Tibial nerve (tissue), 4 donors: ENCODE data around the gene AAK1. TPM values are rescaled to one million over a fixed set of nuclear protein-coding genes. Genes with fewer than 3 reads are reported as not detected.

Experiments
- DNase-seq, 2 donors: peaks; one replicate each; pipeline ENCODE4 v3.0.0-alpha.2; 2019; ENCODE audit warnings: low spot score in 2 of 2
- H3K27ac ChIP-seq, 4 donors: fragments of 200-600 bp; sonication (generic) in 3 of 4; one replicate each; pipeline ENCODE4 v1.5.1; 2017 to 2019; ENCODE audit warnings: mild to moderate bottlenecking in 1 of 4
- H3K27me3 ChIP-seq, 2 donors: fragments of 200-600 bp; sonication (generic) in 1 of 2; one replicate each; pipeline versions ENCODE4 v1.5.1 to v1.6.0; 2017 to 2019
- H3K36me3 ChIP-seq, 3 donors: fragments of 200-600 bp; sonication (generic); one replicate each; pipeline ENCODE4 v1.5.1; 2018 to 2019
- H3K4me1 ChIP-seq, 4 donors: fragments of 200-600 bp; sonication (generic) in 3 of 4; one replicate each; pipeline ENCODE4 v1.5.1; 2017 to 2019
- H3K4me3 ChIP-seq, 4 donors: fragments of 200-600 bp; sonication (generic) in 3 of 4; one replicate each; pipeline ENCODE4 v1.5.1; 2017 to 2019; ENCODE audit warnings: mild to moderate bottlenecking in 1 of 4, moderate library complexity in 1 of 4
- H3K9me3 ChIP-seq, 4 donors: fragments of 200-600 bp; sonication (generic) in 3 of 4; one replicate each; pipeline ENCODE4 v1.5.1; 2017 to 2019
- EP300 ChIP-seq, 2 donors: sonication (generic); formaldehyde crosslinking; IDR thresholded peaks; one replicate each; pipeline ENCODE4 v1.6.1; 2017; ENCODE audit warnings: antibody characterized with exemption in 2 of 2, mild to moderate bottlenecking in 1 of 2
- POLR2A ChIP-seq, 2 donors: fragments of 450-650 bp; IDR thresholded peaks; one replicate each; pipeline ENCODE4 v1.6.1; 2017; ENCODE audit warnings: antibody characterized with exemption in 2 of 2, mild to moderate bottlenecking in 2 of 2, moderate library complexity in 2 of 2
- WGBS, 2 donors: methylation state at CpG; one replicate each; pipeline ENCODE4 v1.1.5; 2018; 5-methylcytosine and 5-hydroxymethylcytosine counted together
- total RNA-seq, 4 donors: library from RNA; depleted of rRNA; stranded (reverse); fragments of >200 nt; gene quantifications; one replicate each; pipeline ENCODE4 v1.1.0, GENCODE V29; 2016
- TF ChIP-seq, protein P1 (sequence below), 5 experiments: fragments of 200-600 bp in 3 of 5; fragments of 450-650 bp in 2 of 5; sonication (generic) in 3 of 5; IDR thresholded peaks; one replicate each; pipeline ENCODE4 v1.5.1; 2016 to 2019; ENCODE audit warnings: antibody characterized with exemption in 5 of 5, mild to moderate bottlenecking in 3 of 5, moderate library complexity in 2 of 5

AAK1 gene
- total RNA-seq, 4 donors from 2014 or later, result 29.2 to 70.5 (median 44.5) TPM

DNA sequence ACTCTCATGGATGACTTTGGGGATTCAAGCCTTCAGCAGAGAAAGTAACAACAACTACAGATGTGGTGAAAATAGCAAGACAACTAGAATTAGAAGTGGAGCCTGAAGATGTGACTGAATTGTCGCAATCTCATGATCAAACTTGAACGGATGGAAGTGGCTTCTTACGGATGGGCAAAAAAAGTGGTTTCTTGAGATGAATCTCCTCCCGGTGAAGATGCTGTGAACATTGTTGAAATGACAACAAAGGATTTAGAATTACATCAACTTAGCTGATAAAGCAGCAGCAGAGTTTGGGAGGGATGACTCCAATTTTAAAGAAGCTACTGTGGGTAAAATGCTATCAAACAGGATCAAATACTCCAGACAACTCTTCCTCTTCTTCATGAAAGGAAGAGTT lies 43.1 kb downstream of the AAK1 start:
- 85 to 91% methylated on average over 4 of the region's 4 CpGs for WGBS, 2 donors
- Histone ChIP-seq H3K4me3 (no peak overlapping the region), H3K27me3 (no peaks in the 10 kb centered on the region), H3K9me3 (no peaks in the 10 kb centered on the region), H3K4me1 (peaks cover 0 to 20% (median 0%) of the 10 kb centered on the region in 4 donors), H3K27ac (no peak overlapping the region), H3K36me3 (peaks cover 0 to 6% (median 0%) of the 10 kb centered on the region in 3 donors)
- TF ChIP-seq POLR2A (IDR thresholded peaks at IDR 0.05), result no peak
- TF ChIP-seq, protein P1, sequence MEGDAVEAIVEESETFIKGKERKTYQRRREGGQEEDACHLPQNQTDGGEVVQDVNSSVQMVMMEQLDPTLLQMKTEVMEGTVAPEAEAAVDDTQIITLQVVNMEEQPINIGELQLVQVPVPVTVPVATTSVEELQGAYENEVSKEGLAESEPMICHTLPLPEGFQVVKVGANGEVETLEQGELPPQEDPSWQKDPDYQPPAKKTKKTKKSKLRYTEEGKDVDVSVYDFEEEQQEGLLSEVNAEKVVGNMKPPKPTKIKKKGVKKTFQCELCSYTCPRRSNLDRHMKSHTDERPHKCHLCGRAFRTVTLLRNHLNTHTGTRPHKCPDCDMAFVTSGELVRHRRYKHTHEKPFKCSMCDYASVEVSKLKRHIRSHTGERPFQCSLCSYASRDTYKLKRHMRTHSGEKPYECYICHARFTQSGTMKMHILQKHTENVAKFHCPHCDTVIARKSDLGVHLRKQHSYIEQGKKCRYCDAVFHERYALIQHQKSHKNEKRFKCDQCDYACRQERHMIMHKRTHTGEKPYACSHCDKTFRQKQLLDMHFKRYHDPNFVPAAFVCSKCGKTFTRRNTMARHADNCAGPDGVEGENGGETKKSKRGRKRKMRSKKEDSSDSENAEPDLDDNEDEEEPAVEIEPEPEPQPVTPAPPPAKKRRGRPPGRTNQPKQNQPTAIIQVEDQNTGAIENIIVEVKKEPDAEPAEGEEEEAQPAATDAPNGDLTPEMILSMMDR (IDR thresholded peaks at IDR 0.05), result no peak
- no peak for TF ChIP-seq EP300 (IDR thresholded peaks at IDR 0.05)
- DNase-seq, result no peak

DNA sequence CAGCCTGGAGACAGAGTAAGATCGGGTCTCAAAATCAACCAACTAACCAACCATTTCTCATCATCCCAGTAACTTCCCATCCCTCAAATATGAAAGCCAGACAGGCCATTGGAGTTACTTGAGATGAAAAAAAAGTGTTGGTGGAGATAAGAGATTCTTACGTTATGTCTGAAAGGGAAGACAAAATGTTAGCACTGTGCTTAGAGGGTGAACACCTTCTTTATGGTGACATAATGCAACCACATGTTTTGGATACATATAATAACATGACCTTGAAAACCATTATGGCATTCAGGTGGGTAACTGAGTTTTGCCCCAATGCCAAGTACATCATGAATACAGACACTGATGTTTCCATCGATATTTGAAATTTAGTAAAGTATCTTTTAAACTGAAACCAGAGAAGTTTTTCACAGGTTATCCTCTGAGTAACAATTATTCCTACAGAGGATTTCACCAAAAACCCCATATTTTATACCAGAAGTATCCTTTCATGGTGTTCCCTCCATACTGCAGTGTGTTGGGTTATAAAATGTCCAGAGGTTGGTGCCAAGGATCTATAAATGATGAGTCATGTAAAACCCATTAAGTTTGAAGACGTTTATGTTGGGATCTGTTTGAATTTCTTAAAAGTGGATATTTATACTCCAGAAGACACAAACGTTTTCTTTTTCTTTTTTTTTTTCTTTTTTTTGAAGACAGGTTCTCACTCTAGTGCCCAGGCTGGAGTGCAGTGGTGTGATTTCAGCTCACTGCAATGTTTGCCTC lies 45.5 kb downstream of the AAK1 start:
- 80 to 81% methylated on average over 5 of the region's 5 CpGs for WGBS, 2 donors
- Histone ChIP-seq H3K9me3 (no peaks in the 10 kb centered on the region), H3K27me3 (no peaks in the 10 kb centered on the region), H3K36me3 (peaks cover 0 to 6% (median 0%) of the 10 kb centered on the region in 3 donors), H3K4me1 (peaks cover 0 to 8% (median 0%) of the 10 kb centered on the region in 4 donors), H3K4me3 (no peak overlapping the region), H3K27ac (no peak overlapping the region)
- TF ChIP-seq EP300 (IDR thresholded peaks at IDR 0.05) (no peak), POLR2A (IDR thresholded peaks at IDR 0.05) (no peak)
- DNase-seq, result no peak

DNA sequence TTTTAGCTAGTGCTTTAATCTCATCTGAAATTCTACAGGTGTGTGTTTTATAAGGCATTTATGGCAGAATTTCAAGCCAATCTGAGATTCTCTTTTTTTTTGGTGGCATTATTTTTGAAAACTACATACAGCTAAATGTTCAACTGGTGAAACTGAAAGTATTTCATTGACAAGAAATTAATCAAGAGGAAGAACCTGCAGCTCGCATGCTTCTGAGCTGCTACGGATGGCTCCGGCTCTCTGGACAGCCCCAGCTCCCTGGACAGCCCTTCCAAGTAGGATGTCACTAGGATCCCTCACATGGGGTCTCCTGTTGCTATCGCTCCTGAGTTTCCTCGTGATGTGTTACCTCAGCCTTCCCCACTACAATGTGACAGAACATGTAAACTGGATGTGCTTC lies 46.4 kb downstream of the AAK1 start:
- TF ChIP-seq EP300 (IDR thresholded peaks at IDR 0.05), result no peak
- TF ChIP-seq, protein P1 (IDR thresholded peaks at IDR 0.05), result no peak
- TF ChIP-seq POLR2A (IDR thresholded peaks at IDR 0.05), result no peak
- 91 to 95% methylated on average over 5 of the region's 5 CpGs for WGBS, 2 donors

DNA sequence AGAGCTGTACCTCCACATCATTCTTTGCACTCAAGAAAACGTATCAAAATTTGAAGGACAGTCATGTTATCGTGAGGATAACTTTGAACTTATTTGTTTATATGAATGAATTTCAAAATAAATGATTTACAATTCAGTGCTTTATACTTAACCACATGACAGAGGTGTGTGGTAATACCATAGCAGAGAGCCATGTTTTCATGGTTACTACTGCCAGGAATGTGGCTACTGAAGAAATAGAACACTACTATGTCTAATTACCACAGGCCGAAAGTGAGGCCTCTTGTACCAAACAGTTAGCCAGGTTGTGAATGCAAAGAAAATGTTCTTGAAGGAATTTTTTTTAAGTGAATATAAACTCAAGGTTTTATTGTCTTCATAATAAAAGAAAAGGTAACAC lies 49.2 kb downstream of the AAK1 start:
- Histone ChIP-seq H3K4me3 (no peak overlapping the region), H3K27me3 (no peaks in the 10 kb centered on the region), H3K27ac (no peak overlapping the region), H3K9me3 (no peaks in the 10 kb centered on the region), H3K4me1 (peaks cover 0 to 8% (median 0%) of the 10 kb centered on the region in 4 donors), H3K36me3 (peaks cover 0 to 6% (median 0%) of the 10 kb centered on the region in 3 donors)
- 96% methylated on average over 3 of the region's 3 CpGs for WGBS, 2 donors
- no peak for DNase-seq
- TF ChIP-seq, protein P1 (IDR thresholded peaks at IDR 0.05), result no peak
- TF ChIP-seq EP300 (IDR thresholded peaks at IDR 0.05), result no peak
- TF ChIP-seq POLR2A (IDR thresholded peaks at IDR 0.05), result no peak

More for the DNA sequence above, 46.4 kb downstream of the AAK1 start:
- H3K27me3 ChIP-seq, result no peaks in the 10 kb centered on the region
- DNase-seq, result no peak
- no peak overlapping the region for H3K27ac ChIP-seq
- H3K4me1 ChIP-seq, result peaks cover 0 to 6% (median 0%) of the 10 kb centered on the region in 4 donors
- H3K9me3 ChIP-seq, result no peaks in the 10 kb centered on the region
- no peak overlapping the region for H3K4me3 ChIP-seq
- peaks cover 0 to 6% (median 0%) of the 10 kb centered on the region in 3 donors for H3K36me3 ChIP-seq

DNA sequence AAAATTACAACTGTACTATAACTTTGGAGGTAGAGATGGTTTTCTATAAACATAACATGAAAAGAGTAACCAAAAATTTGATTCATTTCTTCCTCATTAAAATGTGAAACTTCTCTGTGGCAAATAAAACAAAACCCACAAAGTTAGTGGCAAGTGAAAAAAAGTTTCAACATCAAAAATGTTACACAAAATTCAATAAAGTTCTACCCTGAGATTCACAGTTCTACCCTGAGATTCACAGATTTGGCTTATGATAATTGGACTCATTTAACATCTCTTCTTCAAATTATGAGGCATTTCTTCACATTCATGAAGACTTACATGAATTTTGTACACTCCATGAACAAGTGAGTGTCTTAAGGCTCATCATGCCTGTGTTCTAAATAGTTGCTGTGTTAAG lies 51.0 kb downstream of the AAK1 start:
- Histone ChIP-seq H3K4me1 (peaks cover 0 to 8% (median 0%) of the 10 kb centered on the region in 4 donors), H3K36me3 (peaks cover 0 to 6% (median 0%) of the 10 kb centered on the region in 3 donors), H3K4me3 (no peak overlapping the region), H3K27me3 (no peaks in the 10 kb centered on the region), H3K27ac (no peak overlapping the region), H3K9me3 (no peaks in the 10 kb centered on the region)
- TF ChIP-seq POLR2A (IDR thresholded peaks at IDR 0.05) (no peak), EP300 (IDR thresholded peaks at IDR 0.05) (no peak)
- TF ChIP-seq, protein P1 (IDR thresholded peaks at IDR 0.05), result no peak
- no peak for DNase-seq
